HepG2 (cell line): Measurements from ENCODE around the gene ZNF627. TPM values are rescaled to one million over a fixed set of nuclear protein-coding genes. Genes with fewer than 3 reads are reported as not detected.

Experiments used
- ARID5B ChIP-seq: IDR thresholded peaks from 2 replicates; pipeline ENCODE4 v1.4.0; 2020; ENCODE audit warnings: mild to moderate bottlenecking, missing genetic modification reagents
- ATF7 ChIP-seq, 2 experiments: fragments of 450-650 bp in 1 of 2; sonication (generic) in 1 of 2; formaldehyde crosslinking in 1 of 2; IDR thresholded peaks; 2 replicates each; pipeline versions ENCODE4 v1.4.0 to v1.6.1; 2016 to 2020; ENCODE audit warnings: antibody characterized with exemption in 1 of 2, mild to moderate bottlenecking in 1 of 2, missing genetic modification reagents in 1 of 2
- CBX2 ChIP-seq, 2 experiments: fragments of 200-600 bp in 1 of 2; sonication (generic); formaldehyde crosslinking in 1 of 2; IDR thresholded peaks; 2 replicates each; pipeline versions ENCODE4 v1.7.0 to v1.8.1; 2018 to 2022; ENCODE audit warnings: low read depth in 2 of 2, low read length in 1 of 2, mild to moderate bottlenecking in 1 of 2, missing genetic modification reagents in 1 of 2
- CC2D1A ChIP-seq: sonication (generic); formaldehyde crosslinking; IDR thresholded peaks from 2 replicates; pipeline ENCODE4 v1.8.1; 2023; ENCODE audit warnings: mild to moderate bottlenecking, missing genetic modification reagents
- EZH2 ChIP-seq: conservative IDR thresholded peaks from 2 replicates; pipeline ENCODE4 v1.6.1; 2012; ENCODE audit warnings: mild to moderate bottlenecking, low read depth, low read length, moderate library complexity
- FOSL1 ChIP-seq: sonication (generic); formaldehyde crosslinking; IDR thresholded peaks from 2 replicates; pipeline ENCODE4 v1.9.0; 2021; ENCODE audit warnings: missing genetic modification reagents, borderline replicate concordance
- FOXK2 ChIP-seq: fragments of 450-650 bp; IDR thresholded peaks from 2 replicates; pipeline ENCODE4 v1.6.1; 2016
- HES4 ChIP-seq: sonication (generic); formaldehyde crosslinking; IDR thresholded peaks from 2 replicates; pipeline ENCODE4 v1.9.0; 2021; ENCODE audit warnings: mild to moderate bottlenecking, missing genetic modification reagents, borderline replicate concordance
- HOXA5 ChIP-seq: sonication (generic); formaldehyde crosslinking; IDR thresholded peaks from 2 replicates; pipeline ENCODE4 v1.4.0; 2020; ENCODE audit warnings: missing genetic modification reagents
- HOXA9 ChIP-seq: sonication (generic); formaldehyde crosslinking; IDR thresholded peaks from 2 replicates; pipeline ENCODE4 v1.8.1; 2022; ENCODE audit warnings: missing genetic modification reagents, mild to moderate bottlenecking, moderate library complexity, borderline replicate concordance
- ISL2 ChIP-seq: sonication (generic); formaldehyde crosslinking; IDR thresholded peaks from 2 replicates; pipeline ENCODE4 v1.5.0; 2020; ENCODE audit warnings: missing genetic modification reagents
- KAT8 ChIP-seq: IDR thresholded peaks from 2 replicates; pipeline ENCODE4 v1.6.1; 2016; ENCODE audit warnings: missing genetic modification reagents, missing compliant biosample characterization
- KLF6 ChIP-seq: IDR thresholded peaks from 2 replicates; pipeline ENCODE4 v1.8.0; 2016; ENCODE audit warnings: missing biosample characterization, missing genetic modification reagents
- NFIC ChIP-seq: IDR thresholded peaks from 2 replicates; pipeline ENCODE4 v1.6.1; 2012; ENCODE audit warnings: mild to moderate bottlenecking, low read length, inconsistent platforms
- NR2F6 ChIP-seq, 2 experiments: IDR thresholded peaks; 2 replicates each; pipeline ENCODE4 v1.6.1; 2016; ENCODE audit warnings: antibody characterized with exemption in 1 of 2, mild to moderate bottlenecking in 1 of 2
- NRL ChIP-seq: sonication (generic); formaldehyde crosslinking; IDR thresholded peaks from 2 replicates; pipeline ENCODE4 v1.5.0; 2020; ENCODE audit warnings: missing genetic modification reagents, mild to moderate bottlenecking, moderate library complexity, borderline replicate concordance
- POLR2AphosphoS5 ChIP-seq: IDR thresholded peaks from 2 replicates; pipeline ENCODE4 v1.6.1; 2012; ENCODE audit warnings: low read depth, low read length
- REXO4 ChIP-seq: sonication (generic); formaldehyde crosslinking; IDR thresholded peaks from 2 replicates; pipeline ENCODE4 v1.8.0; 2022; ENCODE audit warnings: missing genetic modification reagents, mild to moderate bottlenecking, borderline replicate concordance
- SMAD1 ChIP-seq: sonication (generic); formaldehyde crosslinking; IDR thresholded peaks from 2 replicates; pipeline ENCODE4 v1.4.0; 2020; ENCODE audit warnings: missing genetic modification reagents, low read depth, mild to moderate bottlenecking, borderline replicate concordance
- ZEB1 ChIP-seq: IDR thresholded peaks from 2 replicates; pipeline ENCODE4 v1.6.1; 2012; ENCODE audit warnings: mild to moderate bottlenecking, low read depth, inconsistent platforms; ENCODE audit not compliant: insufficient replicate concordance
- ZNF17 ChIP-seq: sonication (generic); formaldehyde crosslinking; IDR thresholded peaks from 2 replicates; pipeline ENCODE4 v1.5.0; 2020; ENCODE audit warnings: mild to moderate bottlenecking, missing genetic modification reagents
- ZNF282 ChIP-seq: fragments of 450-650 bp; IDR thresholded peaks from 2 replicates; pipeline ENCODE4 v1.6.1; 2018; ENCODE audit not compliant: partially characterized antibody
- ZNF550 ChIP-seq: sonication (generic); formaldehyde crosslinking; IDR thresholded peaks from 2 replicates; pipeline ENCODE4 v1.4.0; 2020; ENCODE audit warnings: mild to moderate bottlenecking, missing genetic modification reagents, borderline replicate concordance
- ZNF563 ChIP-seq: sonication (generic); formaldehyde crosslinking; IDR thresholded peaks from 2 replicates; pipeline ENCODE4 v1.8.0; 2022; ENCODE audit warnings: mild to moderate bottlenecking, moderate library complexity, missing genetic modification reagents
- ZNF605 ChIP-seq: sonication (generic); formaldehyde crosslinking; IDR thresholded peaks from 2 replicates; pipeline ENCODE4 v1.8.0; 2022; ENCODE audit warnings: mild to moderate bottlenecking, missing genetic modification reagents
- ZNF674 ChIP-seq: sonication (generic); formaldehyde crosslinking; IDR thresholded peaks from 2 replicates; pipeline ENCODE4 v1.5.0; 2020; ENCODE audit warnings: low read depth, mild to moderate bottlenecking, missing genetic modification reagents
- ZNF792 ChIP-seq: IDR thresholded peaks from 2 replicates; pipeline ENCODE4 v1.6.1; 2016
- polyA plus RNA-seq, 8 experiments: library from polyadenylated mRNA; depleted of rRNA in 3 of 8; stranded (reverse) in 7 of 8; unstranded in 1 of 8; fragments of >200 nt; fragmentation: Illumina TruSeq in 4 of 8; extraction: Trizol in 4 of 8; gene quantifications; 2 replicates each; pipeline versions ENCODE4 v1.2.1 to v1.2.3, GENCODE V29; 2011 to 2016; ENCODE audit warnings: low read depth in 4 of 8, missing spikeins in 1 of 8, mixed read lengths in 1 of 8; ENCODE audit not compliant: insufficient read depth in 1 of 8
- total RNA-seq, 5 experiments: library from RNA; depleted of rRNA; stranded (reverse); fragments of >200 nt; fragmentation: Illumina TruSeq; extraction: Trizol; gene quantifications; 2 replicates each; pipeline ENCODE4 v1.2.3, GENCODE V29; 2016; ENCODE audit warnings: low read depth in 1 of 5

ZNF627 gene
- total and polyA plus RNA-seq, 2 of the 13 experiments (the other 11 are each of a cell fraction or from before 2014, with no cell fraction given), result 4.2 to 12.7 TPM

- TF ChIP-seq ARID5B (CRISPR knock-in tag) (no peak), CBX2 (IDR thresholded peaks at IDR 0.05; ENCODE audit: low read depth, low read length) (no peak), CBX2 (CRISPR knock-in tag; IDR thresholded peaks at IDR 0.05; ENCODE audit: low read depth) (no peak), ZNF282 (no peak), ZNF605 (CRISPR knock-in tag) (no peak), CC2D1A (CRISPR knock-in tag) (no peak), NR2F6 (IDR thresholded peaks at IDR 0.05) (0 out of 2 replicates have a peak, but pooled peaks have one; percentile 8), NR2F6 (CRISPR knock-in tag; IDR thresholded peaks at IDR 0.05) (no peak), ZNF563 (CRISPR knock-in tag) (no peak; the same call in 1 of the 2 replicates), NRL (CRISPR knock-in tag) (0 out of 2 replicates have a peak, but pooled peaks have one; percentile 46), ZEB1 (no peak), HES4 (CRISPR knock-in tag) (no peak), FOSL1 (CRISPR knock-in tag) (no peak), SMAD1 (CRISPR knock-in tag) (no peak), POLR2AphosphoS5 (peak; percentile 49), HOXA9 (CRISPR knock-in tag) (no peak; the same call in 1 of the 2 replicates), HOXA5 (CRISPR knock-in tag) (0 out of 2 replicates have a peak, but pooled peaks have one; percentile 38), NFIC (no peak), EZH2 (no peak), KAT8 (CRISPR knock-in tag) (no peak), ATF7 (IDR thresholded peaks at IDR 0.05) (no peak), ATF7 (CRISPR knock-in tag; IDR thresholded peaks at IDR 0.05) (no peak), ZNF17 (no peak), ISL2 (CRISPR knock-in tag) (no peak), ZNF674 (CRISPR knock-in tag) (no peak), KLF6 (CRISPR knock-in tag) (no peak), ZNF550 (CRISPR knock-in tag) (no peak), REXO4 (CRISPR knock-in tag) (no peak), ZNF792 (CRISPR knock-in tag) (no peak), FOXK2 (no peak)
Measured at GRCh38 chr19:11639602-11640471, 42.6 kb downstream of the ZNF627 start (continued).
